ENCODE results near the gene KCNQ2. TPM values are rescaled to one million over a fixed set of nuclear protein-coding genes. Genes with fewer than 3 reads are reported as not detected.

The KCNQ2 gene
- total and polyA plus RNA-seq, 2 experiments from 2014 or later = 68.5 to 92.4 TPM

DNA sequence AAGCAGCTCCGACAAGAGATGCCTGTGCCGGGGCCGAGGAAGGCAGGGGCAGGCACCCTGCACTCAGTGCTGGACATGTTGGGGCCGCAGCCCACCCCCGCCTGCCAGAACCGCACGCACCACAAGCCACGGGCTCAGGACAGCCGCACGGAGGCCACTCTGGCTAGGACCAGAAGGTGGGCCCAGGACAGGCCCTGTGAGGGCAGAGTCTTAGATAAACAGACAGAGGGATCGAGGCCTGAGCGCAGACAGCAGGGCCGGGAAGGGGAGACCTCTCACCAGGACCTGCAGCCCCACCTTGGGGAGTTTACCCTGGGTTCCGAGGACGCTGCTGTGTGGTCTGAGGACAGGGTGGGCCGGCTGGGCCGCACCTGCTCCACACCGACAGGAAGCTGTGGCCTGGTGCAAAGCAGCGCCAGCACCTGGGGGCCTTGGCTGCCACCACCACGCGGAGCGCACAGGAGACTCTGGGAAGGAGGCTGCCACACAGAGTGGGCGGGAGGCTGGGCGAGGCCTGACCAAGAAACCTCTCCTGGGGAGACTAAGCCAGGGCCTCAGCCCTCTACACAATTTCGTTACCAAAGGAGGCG, 32.0 kb downstream of the KCNQ2 start:
- Histone ChIP-seq H3K4me2 (no peak overlapping the region), H3K79me2 (replicated peaks; ENCODE audit: insufficient read depth) (peaks cover 11% of the 10 kb centered on the region), H3K9me2 (ENCODE audit: insufficient read depth) (no peaks in the 10 kb centered on the region), H3K27me3 (ENCODE audit: insufficient read depth) (no peaks in the 10 kb centered on the region), H3K36me3 (ENCODE audit: insufficient read depth) (no peaks in the 10 kb centered on the region), H4K20me1 (replicated peaks; ENCODE audit: insufficient read depth) (no peaks in the 10 kb centered on the region), H3K27ac (ENCODE audit: low read depth) (no peak overlapping the region), H3F3A (replicated peaks; ENCODE audit: low read depth) (0 out of 2 replicates have a peak, but pooled peaks cover 3% of the 10 kb centered on the region), H3K4me3 (no peak overlapping the region), H2AFZ (no peak overlapping the region), H3K4me1 (ENCODE audit: insufficient read depth) (no peaks in the 10 kb centered on the region; the same call in 1 of the 2 replicates)
- Mint-ChIP-seq H3K27me3 (ENCODE audit: insufficient read depth, low read depth, poor library complexity) (peaks cover 11% of the 10 kb centered on the region), H3K4me1 (peaks cover 8% of the 10 kb centered on the region), H3K27ac (no peak overlapping the region), H3K36me3 (ENCODE audit: low read depth) (peaks cover 19% of the 10 kb centered on the region), H3K4me3 (no peak overlapping the region), H3K9me3 (peaks cover 18% of the 10 kb centered on the region; the same call in 2 of the 3 replicates)
- TF ChIP-seq, protein P1, sequence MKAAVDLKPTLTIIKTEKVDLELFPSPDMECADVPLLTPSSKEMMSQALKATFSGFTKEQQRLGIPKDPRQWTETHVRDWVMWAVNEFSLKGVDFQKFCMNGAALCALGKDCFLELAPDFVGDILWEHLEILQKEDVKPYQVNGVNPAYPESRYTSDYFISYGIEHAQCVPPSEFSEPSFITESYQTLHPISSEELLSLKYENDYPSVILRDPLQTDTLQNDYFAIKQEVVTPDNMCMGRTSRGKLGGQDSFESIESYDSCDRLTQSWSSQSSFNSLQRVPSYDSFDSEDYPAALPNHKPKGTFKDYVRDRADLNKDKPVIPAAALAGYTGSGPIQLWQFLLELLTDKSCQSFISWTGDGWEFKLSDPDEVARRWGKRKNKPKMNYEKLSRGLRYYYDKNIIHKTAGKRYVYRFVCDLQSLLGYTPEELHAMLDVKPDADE (IDR thresholded peaks at IDR 0.05) = no peak
- TF ChIP-seq EZH2 (IDR thresholded peaks at IDR 0.05; ENCODE audit: low read depth, unreplicated experiment) (no peak), CREB1 (CRISPR knock-in tag; IDR thresholded peaks at IDR 0.05; ENCODE audit: low read depth) (no peak)
- TF ChIP-seq, protein P2, sequence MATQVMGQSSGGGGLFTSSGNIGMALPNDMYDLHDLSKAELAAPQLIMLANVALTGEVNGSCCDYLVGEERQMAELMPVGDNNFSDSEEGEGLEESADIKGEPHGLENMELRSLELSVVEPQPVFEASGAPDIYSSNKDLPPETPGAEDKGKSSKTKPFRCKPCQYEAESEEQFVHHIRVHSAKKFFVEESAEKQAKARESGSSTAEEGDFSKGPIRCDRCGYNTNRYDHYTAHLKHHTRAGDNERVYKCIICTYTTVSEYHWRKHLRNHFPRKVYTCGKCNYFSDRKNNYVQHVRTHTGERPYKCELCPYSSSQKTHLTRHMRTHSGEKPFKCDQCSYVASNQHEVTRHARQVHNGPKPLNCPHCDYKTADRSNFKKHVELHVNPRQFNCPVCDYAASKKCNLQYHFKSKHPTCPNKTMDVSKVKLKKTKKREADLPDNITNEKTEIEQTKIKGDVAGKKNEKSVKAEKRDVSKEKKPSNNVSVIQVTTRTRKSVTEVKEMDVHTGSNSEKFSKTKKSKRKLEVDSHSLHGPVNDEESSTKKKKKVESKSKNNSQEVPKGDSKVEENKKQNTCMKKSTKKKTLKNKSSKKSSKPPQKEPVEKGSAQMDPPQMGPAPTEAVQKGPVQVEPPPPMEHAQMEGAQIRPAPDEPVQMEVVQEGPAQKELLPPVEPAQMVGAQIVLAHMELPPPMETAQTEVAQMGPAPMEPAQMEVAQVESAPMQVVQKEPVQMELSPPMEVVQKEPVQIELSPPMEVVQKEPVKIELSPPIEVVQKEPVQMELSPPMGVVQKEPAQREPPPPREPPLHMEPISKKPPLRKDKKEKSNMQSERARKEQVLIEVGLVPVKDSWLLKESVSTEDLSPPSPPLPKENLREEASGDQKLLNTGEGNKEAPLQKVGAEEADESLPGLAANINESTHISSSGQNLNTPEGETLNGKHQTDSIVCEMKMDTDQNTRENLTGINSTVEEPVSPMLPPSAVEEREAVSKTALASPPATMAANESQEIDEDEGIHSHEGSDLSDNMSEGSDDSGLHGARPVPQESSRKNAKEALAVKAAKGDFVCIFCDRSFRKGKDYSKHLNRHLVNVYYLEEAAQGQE (IDR thresholded peaks at IDR 0.05; ENCODE audit: unreplicated experiment) = no peak
- TF ChIP-seq, protein P3, sequence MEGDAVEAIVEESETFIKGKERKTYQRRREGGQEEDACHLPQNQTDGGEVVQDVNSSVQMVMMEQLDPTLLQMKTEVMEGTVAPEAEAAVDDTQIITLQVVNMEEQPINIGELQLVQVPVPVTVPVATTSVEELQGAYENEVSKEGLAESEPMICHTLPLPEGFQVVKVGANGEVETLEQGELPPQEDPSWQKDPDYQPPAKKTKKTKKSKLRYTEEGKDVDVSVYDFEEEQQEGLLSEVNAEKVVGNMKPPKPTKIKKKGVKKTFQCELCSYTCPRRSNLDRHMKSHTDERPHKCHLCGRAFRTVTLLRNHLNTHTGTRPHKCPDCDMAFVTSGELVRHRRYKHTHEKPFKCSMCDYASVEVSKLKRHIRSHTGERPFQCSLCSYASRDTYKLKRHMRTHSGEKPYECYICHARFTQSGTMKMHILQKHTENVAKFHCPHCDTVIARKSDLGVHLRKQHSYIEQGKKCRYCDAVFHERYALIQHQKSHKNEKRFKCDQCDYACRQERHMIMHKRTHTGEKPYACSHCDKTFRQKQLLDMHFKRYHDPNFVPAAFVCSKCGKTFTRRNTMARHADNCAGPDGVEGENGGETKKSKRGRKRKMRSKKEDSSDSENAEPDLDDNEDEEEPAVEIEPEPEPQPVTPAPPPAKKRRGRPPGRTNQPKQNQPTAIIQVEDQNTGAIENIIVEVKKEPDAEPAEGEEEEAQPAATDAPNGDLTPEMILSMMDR (conservative IDR thresholded peaks at IDR 0.05; ENCODE audit: low read depth in 2 of 2) = no peak
- DNase-seq (ENCODE audit: low spot score) (no peak), ATAC-seq (no peak; the same call in 2 of the 3 replicates)

DNA sequence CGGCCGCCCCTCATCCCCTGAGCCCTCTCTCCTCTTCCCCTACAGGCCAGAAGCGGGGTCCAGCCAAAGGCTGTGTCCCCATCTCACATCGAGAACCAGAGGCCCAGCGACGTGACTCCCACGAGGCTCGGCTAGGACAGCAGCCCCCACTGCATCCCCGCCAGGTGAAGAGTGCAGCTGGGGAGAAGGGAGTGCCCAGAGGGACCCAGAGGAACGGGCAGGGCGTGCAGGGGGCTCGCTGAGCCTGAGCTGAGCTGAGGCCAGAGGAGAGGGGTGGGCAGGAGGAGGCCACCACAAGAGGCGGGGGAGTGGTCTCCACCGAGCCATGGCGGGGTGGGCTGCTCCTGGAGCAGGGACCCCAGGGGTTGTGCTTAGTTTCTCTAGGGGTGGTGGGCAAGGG, 32.6 kb downstream of the KCNQ2 start:
- Mint-ChIP-seq H3K4me3 (no peak overlapping the region), H3K27ac (no peak overlapping the region), H3K27me3 (ENCODE audit: insufficient read depth, low read depth, poor library complexity) (peaks cover 16% of the 10 kb centered on the region), H3K4me1 (peaks cover 11% of the 10 kb centered on the region), H3K36me3 (ENCODE audit: low read depth) (peaks cover 19% of the 10 kb centered on the region), H3K9me3 (peaks cover 18% of the 10 kb centered on the region; the same call in 2 of the 3 replicates)
- Histone ChIP-seq H3K4me3 (no peak overlapping the region), H3K79me2 (replicated peaks; ENCODE audit: insufficient read depth) (peaks cover 11% of the 10 kb centered on the region), H3K27me3 (ENCODE audit: insufficient read depth) (no peaks in the 10 kb centered on the region), H3K27ac (ENCODE audit: low read depth) (no peak overlapping the region), H3K4me1 (ENCODE audit: insufficient read depth) (no peaks in the 10 kb centered on the region; the same call in 1 of the 2 replicates), H4K20me1 (replicated peaks; ENCODE audit: insufficient read depth) (no peaks in the 10 kb centered on the region), H3K36me3 (ENCODE audit: insufficient read depth) (no peaks in the 10 kb centered on the region), H3K9me2 (ENCODE audit: insufficient read depth) (no peaks in the 10 kb centered on the region), H3F3A (replicated peaks; ENCODE audit: low read depth) (0 out of 2 replicates have a peak, but pooled peaks cover 8% of the 10 kb centered on the region), H3K4me2 (no peak overlapping the region), H2AFZ (no peak overlapping the region)
- ATAC-seq (no peak), DNase-seq (ENCODE audit: low spot score) (no peak)
- TF ChIP-seq POLR2AphosphoS5 (IDR thresholded peaks at IDR 0.05; ENCODE audit: low read depth) (no peak), JUNB (IDR thresholded peaks at IDR 0.05; ENCODE audit: unreplicated experiment) (no peak), ZNF114 (CRISPR knock-in tag; IDR thresholded peaks at IDR 0.05) (no peak)

Measured in GM23338 (cell line).